Memory B cell (primary cell): ENCODE data around the gene UST.

Experiments
- ATAC-seq: fragments of 150-1000 bp; cut with Tn5 transposase; 2 replicates; pipeline ENCODE4 v1.10.0; 2021; ENCODE audit warnings: low read depth, mild to moderate bottlenecking, moderate library complexity
- DNase-seq, 2 donors: peaks; one replicate each; pipeline ENCODE4 v3.0.0; 2022; ENCODE audit warnings: low spot score in 2 of 2
- H3K27ac Mint-ChIP-seq: one replicate; pipeline ENCODE4 v1.8.0; 2022; ENCODE audit warnings: mild to moderate bottlenecking, moderate library complexity, mixed read lengths
- H3K27me3 Mint-ChIP-seq: one replicate; pipeline ENCODE4 v1.8.0; 2022; ENCODE audit warnings: mixed read lengths
- H3K36me3 Mint-ChIP-seq: one replicate; pipeline ENCODE4 v1.8.0; 2022; ENCODE audit warnings: mild to moderate bottlenecking, mixed read lengths
- H3K4me1 Mint-ChIP-seq: one replicate; pipeline ENCODE4 v1.8.0; 2022; ENCODE audit warnings: mixed read lengths
- H3K4me3 Mint-ChIP-seq: one replicate; pipeline ENCODE4 v1.8.0; 2022; ENCODE audit warnings: mild to moderate bottlenecking, moderate library complexity, mixed read lengths
- H3K9me3 Mint-ChIP-seq: one replicate; pipeline ENCODE4 v1.8.0; 2022; ENCODE audit warnings: mixed read lengths

The UST gene

DNA sequence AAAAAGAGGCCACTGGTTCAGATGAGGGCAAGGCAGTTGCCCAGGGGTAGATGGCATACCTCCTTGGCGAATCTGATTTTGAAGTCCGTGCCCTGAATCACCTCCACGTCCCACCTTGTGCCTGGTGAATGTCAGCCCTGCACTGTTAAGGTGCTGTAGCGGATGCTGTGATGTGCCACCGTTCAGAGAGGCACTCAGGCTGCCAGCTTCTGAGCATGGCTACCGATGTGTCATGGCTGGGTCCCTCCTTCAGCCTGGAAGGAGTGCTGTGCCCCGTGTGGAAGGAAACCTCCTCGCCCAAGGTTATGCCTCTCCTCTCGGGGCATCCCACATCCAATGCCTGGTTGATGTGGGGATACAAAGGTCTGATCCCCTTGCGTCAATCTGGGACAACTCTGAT is 43.6 kb downstream of the UST start:
- Mint-ChIP-seq H3K27ac (peak overlapping the region; percentile 85), H3K36me3 (peaks cover 6% of the 10 kb centered on the region), H3K27me3 (no peaks in the 10 kb centered on the region), H3K9me3 (peaks cover 2% of the 10 kb centered on the region), H3K4me3 (peak overlapping the region; percentile 52), H3K4me1 (peaks cover 24% of the 10 kb centered on the region)
- DNase-seq (no peak), ATAC-seq (no peak)

DNA sequence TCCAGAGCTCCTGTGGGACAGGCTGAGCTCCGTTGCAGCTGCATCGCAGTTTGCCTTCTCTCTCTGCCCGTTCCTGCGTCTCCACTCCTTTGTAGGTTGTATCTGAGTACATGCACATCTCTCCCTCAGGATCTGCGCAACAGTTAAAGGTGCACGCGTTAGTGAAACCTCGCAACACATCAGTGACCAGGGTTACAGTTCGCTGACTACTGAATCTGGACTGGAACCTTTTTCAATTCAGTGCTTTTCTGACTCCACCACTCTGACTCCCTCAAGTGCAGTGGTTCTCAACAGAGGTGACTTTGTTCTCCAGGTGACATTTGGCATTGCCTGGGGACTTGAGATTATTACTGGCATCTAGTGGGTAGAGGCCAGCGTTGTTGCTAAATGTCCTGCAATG is 44.0 kb downstream of the UST start:
- H3K4me1 Mint-ChIP-seq: peaks cover 24% of the 10 kb centered on the region
- DNase-seq: no peak
- H3K4me3 Mint-ChIP-seq: peak overlapping the region; percentile 52
- peaks cover 6% of the 10 kb centered on the region for H3K36me3 Mint-ChIP-seq
- no peaks in the 10 kb centered on the region for H3K27me3 Mint-ChIP-seq
- ATAC-seq: peak; percentile 86
- H3K9me3 Mint-ChIP-seq: peaks cover 2% of the 10 kb centered on the region
- peak overlapping the region; percentile 85 for H3K27ac Mint-ChIP-seq

DNA sequence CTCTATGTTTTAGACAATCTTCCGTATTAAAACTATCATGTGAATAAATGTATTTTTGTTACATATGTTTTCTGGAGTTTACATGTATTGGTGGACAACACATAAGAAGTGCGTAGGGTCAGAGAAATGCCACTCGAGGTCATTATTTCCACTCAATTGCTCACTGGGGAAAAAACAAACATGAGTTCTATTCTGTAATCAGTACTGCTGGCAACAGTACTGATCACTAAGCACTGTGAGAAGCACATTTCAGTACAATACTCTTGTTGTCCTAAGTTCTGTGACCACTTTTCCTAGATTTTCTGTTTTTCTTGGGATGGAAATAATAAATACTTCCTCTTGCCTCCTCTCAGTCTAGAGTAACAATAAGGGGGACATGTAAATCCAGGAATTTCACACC is 44.5 kb downstream of the UST start:
- H3K27me3 Mint-ChIP-seq: no peaks in the 10 kb centered on the region
- ATAC-seq (no peak), DNase-seq (no peak)
- peak overlapping the region; percentile 85 for H3K27ac Mint-ChIP-seq
- H3K4me3 Mint-ChIP-seq: no peak overlapping the region
- peaks cover 2% of the 10 kb centered on the region for H3K9me3 Mint-ChIP-seq
- peaks cover 6% of the 10 kb centered on the region for H3K36me3 Mint-ChIP-seq
- peaks cover 20% of the 10 kb centered on the region for H3K4me1 Mint-ChIP-seq

DNA sequence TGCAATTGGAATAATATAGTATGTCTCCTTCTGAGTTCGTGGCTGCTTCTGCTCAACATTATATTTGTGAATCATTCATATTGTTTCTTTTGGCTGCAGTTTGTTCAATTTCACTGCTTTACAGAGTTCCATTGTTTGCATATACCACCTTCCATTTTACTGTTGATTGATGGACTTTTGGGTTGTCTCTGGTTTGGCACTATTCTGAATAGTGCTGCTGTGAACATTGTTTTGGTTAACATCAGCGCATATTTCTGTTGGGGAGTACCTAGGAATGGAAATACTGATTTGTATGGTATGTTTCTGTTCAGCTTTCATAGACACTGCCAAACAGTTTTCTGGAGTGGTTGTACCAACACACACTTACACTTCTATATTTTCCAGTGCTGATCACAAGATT is 46.9 kb downstream of the UST start:
- ATAC-seq (no peak), DNase-seq (no peak)
- no peaks in the 10 kb centered on the region for H3K27me3 Mint-ChIP-seq
- peaks cover 2% of the 10 kb centered on the region for H3K9me3 Mint-ChIP-seq
- peaks cover 29% of the 10 kb centered on the region for H3K4me1 Mint-ChIP-seq
- H3K27ac Mint-ChIP-seq: no peak overlapping the region
- peaks cover 8% of the 10 kb centered on the region for H3K36me3 Mint-ChIP-seq
- H3K4me3 Mint-ChIP-seq: no peak overlapping the region

DNA sequence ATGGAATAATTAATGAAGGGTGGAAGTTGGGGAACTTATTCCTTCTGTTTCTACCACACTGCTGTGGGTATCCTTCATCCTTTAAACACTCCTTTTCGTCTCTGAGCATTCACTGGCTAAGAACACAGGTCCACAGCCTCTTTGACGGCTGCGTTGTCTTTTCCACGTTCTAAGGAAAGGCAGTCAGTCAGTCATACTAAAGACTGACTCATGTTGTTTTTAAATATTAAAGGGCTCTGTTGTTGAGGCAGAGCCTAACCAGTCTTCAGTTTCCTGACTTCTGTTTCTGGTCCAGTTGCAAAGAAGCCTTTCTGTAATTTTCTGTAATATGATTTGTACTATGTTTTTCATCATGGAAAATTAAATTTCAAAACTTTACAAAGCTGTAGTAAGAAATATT is 48.0 kb downstream of the UST start:
- Mint-ChIP-seq H3K27ac (no peak overlapping the region), H3K36me3 (peaks cover 8% of the 10 kb centered on the region), H3K4me1 (peaks cover 33% of the 10 kb centered on the region), H3K27me3 (no peaks in the 10 kb centered on the region), H3K9me3 (peaks cover 2% of the 10 kb centered on the region), H3K4me3 (no peak overlapping the region)
- no peak for DNase-seq
- ATAC-seq: no peak

DNA sequence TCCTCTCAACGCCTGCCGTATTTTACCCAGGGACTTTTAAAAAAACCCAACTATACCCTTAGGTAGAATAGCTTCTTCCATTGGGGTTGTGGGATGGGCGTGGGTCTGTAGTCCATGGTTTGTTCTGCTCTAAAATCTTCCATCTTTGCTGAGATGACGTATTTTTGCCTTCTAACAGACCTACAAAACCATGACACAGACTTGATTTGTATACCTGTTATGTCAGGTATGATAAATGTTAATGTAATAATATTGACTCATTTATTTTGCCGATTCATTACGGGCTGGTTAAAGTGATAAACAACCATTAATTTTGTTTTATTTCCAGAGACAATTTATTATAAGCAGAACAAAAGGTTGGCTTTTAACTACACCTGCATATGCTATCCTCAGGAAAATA is 48.7 kb downstream of the UST start:
- no peaks in the 10 kb centered on the region for H3K27me3 Mint-ChIP-seq
- no peak for DNase-seq
- no peak overlapping the region for H3K27ac Mint-ChIP-seq
- no peak for ATAC-seq
- peaks cover 2% of the 10 kb centered on the region for H3K9me3 Mint-ChIP-seq
- no peak overlapping the region for H3K4me3 Mint-ChIP-seq
- peaks cover 8% of the 10 kb centered on the region for H3K36me3 Mint-ChIP-seq
- peaks cover 33% of the 10 kb centered on the region for H3K4me1 Mint-ChIP-seq

DNA sequence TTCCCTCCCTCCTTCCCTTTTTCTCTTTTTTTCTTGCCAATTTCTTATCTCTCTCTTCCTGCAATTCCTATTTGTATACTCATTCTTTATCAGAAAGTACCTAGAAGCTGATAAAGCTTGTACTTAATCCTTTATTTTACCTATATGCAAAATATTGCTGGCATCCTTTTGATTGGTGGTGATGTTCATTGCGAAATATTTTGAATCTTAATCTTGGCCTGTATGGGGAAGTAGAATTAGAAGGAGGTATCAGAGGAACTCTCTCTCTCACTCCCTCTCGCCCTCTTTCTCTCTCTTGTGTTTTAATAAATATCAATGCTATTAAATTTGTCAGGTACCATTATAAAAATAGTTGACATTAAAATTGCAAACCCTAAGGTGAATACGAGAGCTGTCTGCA is 52.8 kb downstream of the UST start:
- H3K4me1 Mint-ChIP-seq: peaks cover 42% of the 10 kb centered on the region
- no peaks in the 10 kb centered on the region for H3K27me3 Mint-ChIP-seq
- DNase-seq (no peak), ATAC-seq (peak; percentile 53)
- peak overlapping the region; percentile 15 for H3K27ac Mint-ChIP-seq
- no peak overlapping the region for H3K4me3 Mint-ChIP-seq
- no peaks in the 10 kb centered on the region for H3K9me3 Mint-ChIP-seq
- H3K36me3 Mint-ChIP-seq: peaks cover 2% of the 10 kb centered on the region

DNA sequence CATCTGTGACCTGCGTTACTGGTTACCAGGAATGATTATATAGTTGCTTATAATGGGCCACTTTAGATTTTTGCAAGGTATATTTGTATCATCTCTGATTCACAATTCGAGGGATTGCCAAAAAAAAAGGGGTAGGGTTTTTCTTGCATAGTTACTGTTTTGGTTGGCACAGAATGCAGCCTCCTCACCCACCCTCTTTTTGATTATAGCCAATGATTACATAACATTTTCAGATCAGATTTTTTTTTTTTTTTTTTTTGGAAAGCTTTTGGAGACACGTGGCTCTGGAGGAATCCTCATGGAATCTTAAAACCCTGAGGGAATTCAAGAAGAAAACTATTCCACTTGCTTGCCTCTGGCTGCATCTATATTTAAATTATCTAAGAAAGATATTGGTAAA is 53.7 kb downstream of the UST start:
- H3K4me1 Mint-ChIP-seq: peaks cover 45% of the 10 kb centered on the region
- ATAC-seq (no peak), DNase-seq (no peak)
- no peaks in the 10 kb centered on the region for H3K9me3 Mint-ChIP-seq
- no peaks in the 10 kb centered on the region for H3K27me3 Mint-ChIP-seq
- H3K36me3 Mint-ChIP-seq: peaks cover 2% of the 10 kb centered on the region
- H3K4me3 Mint-ChIP-seq: no peak overlapping the region
- H3K27ac Mint-ChIP-seq: peak overlapping the region; percentile 15

DNA sequence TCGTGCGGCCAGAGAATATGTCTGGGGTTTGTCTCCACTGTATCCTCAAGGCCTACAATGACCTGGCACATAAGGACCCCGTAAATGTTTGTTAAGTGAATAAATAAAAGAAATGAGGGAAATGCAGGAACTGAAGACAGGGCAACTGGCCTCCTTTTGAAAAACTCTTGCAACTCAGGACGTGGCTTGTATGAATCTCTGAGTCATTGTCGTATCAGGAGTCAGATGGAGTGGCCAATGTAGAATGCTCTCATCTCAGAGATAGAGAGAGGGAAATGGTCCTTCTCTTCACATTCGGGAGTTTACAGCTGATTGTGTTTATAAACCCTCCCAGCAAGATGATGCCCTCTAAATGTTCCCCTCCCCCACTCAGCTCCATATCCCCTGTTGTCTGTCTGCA is 57.1 kb downstream of the UST start:
- Mint-ChIP-seq H3K27me3 (no peaks in the 10 kb centered on the region), H3K36me3 (no peaks in the 10 kb centered on the region), H3K9me3 (no peaks in the 10 kb centered on the region), H3K27ac (no peak overlapping the region), H3K4me3 (no peak overlapping the region), H3K4me1 (peaks cover 48% of the 10 kb centered on the region)
- no peak for DNase-seq
- ATAC-seq: no peak

DNA sequence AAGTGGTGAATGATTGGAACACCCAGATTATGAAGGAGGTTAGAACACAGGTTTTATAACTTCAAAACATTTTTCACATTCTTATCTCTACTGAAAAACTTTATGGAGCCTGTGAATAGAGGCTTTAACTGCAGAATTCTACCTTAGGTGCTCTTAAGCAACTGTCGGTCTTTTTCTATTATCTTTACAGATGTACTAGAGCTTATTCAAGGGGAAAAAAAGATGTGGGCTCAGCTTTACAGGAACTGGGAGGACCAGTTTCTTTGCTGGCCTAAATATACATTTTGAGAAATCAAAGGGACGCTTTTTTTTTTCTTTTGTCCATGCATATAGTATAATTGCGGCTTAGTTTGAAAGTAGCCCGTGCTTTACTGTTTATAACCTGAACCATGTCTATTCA is 58.9 kb downstream of the UST start:
- no peaks in the 10 kb centered on the region for H3K9me3 Mint-ChIP-seq
- H3K36me3 Mint-ChIP-seq: peaks cover 2% of the 10 kb centered on the region
- H3K4me3 Mint-ChIP-seq: no peak overlapping the region
- no peaks in the 10 kb centered on the region for H3K27me3 Mint-ChIP-seq
- DNase-seq (no peak), ATAC-seq (no peak)
- H3K27ac Mint-ChIP-seq: no peak overlapping the region
- H3K4me1 Mint-ChIP-seq: peaks cover 41% of the 10 kb centered on the region

DNA sequence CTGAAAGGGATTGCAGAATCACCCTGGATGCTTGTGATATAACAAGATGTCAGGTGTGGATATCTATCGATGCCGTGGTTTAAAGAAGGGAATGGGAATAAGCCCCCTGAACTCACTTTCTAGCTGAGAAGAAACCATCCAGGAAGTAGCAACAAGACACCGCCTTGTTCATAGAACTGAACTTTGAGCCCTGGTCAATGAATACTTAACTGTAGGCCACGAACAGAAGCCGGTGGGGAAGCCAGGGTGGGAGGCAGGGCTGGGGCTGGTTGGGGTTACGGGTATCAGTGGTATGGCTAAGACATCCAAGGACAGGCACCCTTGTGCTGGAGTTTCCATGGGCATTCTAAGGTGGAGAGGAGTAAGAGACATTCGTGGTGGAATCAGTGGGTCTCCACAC is 61.0 kb downstream of the UST start:
- ATAC-seq (no peak), DNase-seq (no peak)
- peaks cover 5% of the 10 kb centered on the region for H3K36me3 Mint-ChIP-seq
- no peaks in the 10 kb centered on the region for H3K9me3 Mint-ChIP-seq
- H3K4me1 Mint-ChIP-seq: peaks cover 34% of the 10 kb centered on the region
- H3K27ac Mint-ChIP-seq: no peak overlapping the region
- no peaks in the 10 kb centered on the region for H3K27me3 Mint-ChIP-seq
- no peak overlapping the region for H3K4me3 Mint-ChIP-seq

DNA sequence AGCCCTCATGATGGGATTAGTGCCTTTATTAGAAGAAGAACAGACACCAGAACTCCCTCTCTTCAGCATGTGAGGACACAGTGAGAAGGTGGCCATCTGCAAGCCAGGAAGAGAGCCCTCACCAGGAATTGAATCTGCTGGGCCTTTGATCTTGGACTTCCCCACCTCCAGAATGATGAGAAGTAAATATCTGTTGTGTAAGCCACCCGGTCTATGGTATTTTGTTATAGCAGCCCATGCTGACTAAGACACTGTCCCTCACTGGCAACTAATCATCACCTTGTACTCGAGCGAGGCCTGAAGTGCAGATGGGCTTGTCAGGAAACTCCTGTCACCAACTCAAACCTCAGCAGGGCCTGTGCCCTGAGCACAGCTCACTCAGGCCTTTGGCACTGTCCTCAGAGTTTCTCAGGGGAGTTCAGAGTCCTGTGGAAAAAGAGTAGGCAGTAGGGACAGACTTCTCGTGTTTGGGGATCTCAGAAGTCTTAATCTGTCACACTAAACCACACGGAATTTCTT is 62.0 kb downstream of the UST start:
- Mint-ChIP-seq H3K9me3 (no peaks in the 10 kb centered on the region), H3K4me1 (peaks cover 27% of the 10 kb centered on the region), H3K4me3 (no peak overlapping the region), H3K27ac (peak overlapping the region; percentile 50), H3K36me3 (peaks cover 5% of the 10 kb centered on the region), H3K27me3 (no peaks in the 10 kb centered on the region)
- ATAC-seq (no peak), DNase-seq (no peak)

DNA sequence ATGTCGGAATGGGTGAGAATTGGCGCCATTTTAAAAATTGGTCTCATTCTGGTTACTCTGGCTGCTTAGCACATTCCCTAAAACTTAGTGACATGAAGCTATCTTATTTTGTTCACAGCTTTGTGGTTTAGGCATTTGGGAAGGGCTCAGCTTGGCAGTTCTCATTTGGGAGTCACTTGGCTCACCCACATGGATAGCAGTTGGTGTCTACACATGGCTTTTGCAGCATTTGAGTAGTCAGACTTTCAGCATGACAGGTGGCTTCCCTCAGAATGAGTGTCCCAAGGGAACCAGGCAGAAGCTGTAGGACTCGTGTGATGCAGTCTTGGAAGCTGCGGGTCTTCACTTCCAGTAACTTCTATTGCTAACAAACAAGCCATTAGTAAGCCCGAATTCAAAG is 64.6 kb downstream of the UST start:
- no peaks in the 10 kb centered on the region for H3K27me3 Mint-ChIP-seq
- DNase-seq (no peak), ATAC-seq (no peak)
- H3K27ac Mint-ChIP-seq: no peak overlapping the region
- peaks cover 31% of the 10 kb centered on the region for H3K4me1 Mint-ChIP-seq
- no peak overlapping the region for H3K4me3 Mint-ChIP-seq
- H3K9me3 Mint-ChIP-seq: peaks cover 5% of the 10 kb centered on the region
- peaks cover 14% of the 10 kb centered on the region for H3K36me3 Mint-ChIP-seq

DNA sequence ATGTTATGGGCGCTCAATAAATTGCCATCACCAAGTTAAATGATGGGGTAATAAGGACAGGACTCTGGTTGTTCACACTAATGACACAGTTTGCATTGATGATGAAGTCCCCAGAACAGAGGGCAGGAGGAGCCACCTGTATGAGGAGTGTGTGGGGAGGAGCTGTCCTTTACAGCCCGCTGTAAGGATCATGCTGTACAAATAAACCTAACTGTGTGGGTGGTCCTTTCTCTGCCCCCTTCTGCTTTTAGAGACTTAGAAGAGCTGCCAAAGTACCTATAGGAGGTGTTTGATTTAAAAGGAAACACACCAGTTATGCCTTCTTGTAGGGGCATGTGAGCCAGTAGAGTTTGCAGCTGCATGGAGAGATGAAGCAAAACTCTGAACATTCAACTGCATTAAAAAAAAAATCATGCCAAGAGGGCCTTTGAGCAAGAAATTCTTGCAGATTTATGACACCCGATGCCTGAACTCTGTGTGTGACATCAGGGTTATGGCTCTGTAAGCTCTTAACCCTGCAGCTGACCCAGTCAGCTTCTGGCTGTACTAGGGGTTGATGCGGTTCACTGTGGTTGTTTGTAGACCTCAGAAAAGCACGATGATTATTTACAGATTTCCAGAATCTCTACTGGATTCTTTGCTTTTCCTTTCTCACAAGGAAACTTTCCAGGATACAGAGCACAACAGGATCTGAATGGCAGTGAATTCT is 67.4 kb downstream of the UST start:
- H3K36me3 Mint-ChIP-seq: peaks cover 13% of the 10 kb centered on the region
- no peaks in the 10 kb centered on the region for H3K27me3 Mint-ChIP-seq
- H3K9me3 Mint-ChIP-seq: peaks cover 5% of the 10 kb centered on the region
- no peak overlapping the region for H3K4me3 Mint-ChIP-seq
- no peak for DNase-seq
- peaks cover 23% of the 10 kb centered on the region for H3K4me1 Mint-ChIP-seq
- H3K27ac Mint-ChIP-seq: no peak overlapping the region
- no peak for ATAC-seq

DNA sequence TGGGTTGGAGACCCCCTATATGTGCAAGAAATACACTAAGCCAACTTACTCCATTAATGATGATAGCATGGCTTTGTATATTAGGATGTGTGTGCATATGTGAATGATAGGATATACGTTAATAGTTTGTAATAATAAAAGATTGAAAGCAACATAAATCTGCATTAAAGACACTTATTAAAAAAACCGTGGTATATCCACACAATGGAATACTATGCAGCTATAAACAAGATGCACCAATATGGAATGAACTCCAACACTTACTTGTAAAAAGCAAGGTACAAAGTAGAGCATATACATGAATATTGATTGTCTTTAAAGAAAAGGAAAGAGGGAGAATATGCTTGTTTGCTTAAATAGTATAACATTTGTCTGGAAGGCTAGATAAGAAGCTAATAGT is 68.0 kb downstream of the UST start:
- Mint-ChIP-seq H3K9me3 (peaks cover 5% of the 10 kb centered on the region), H3K27ac (no peak overlapping the region), H3K36me3 (peaks cover 12% of the 10 kb centered on the region), H3K27me3 (no peaks in the 10 kb centered on the region), H3K4me1 (peaks cover 21% of the 10 kb centered on the region), H3K4me3 (no peak overlapping the region)
- ATAC-seq (no peak), DNase-seq (no peak)
